Inflammatory macrophage (primary cell): ENCODE data around the gene FBXO21.
A peak's percentile ranks its signal among the peaks of the same experiment; 100 is the strongest.
"Not testable (repeated sequence)": the region's sequence is repeated elsewhere in the genome, so short reads cannot be mapped to it uniquely, and the experiment has no call there.

ENCODE experiments used
- DNase-seq, 2 donors: peaks; one replicate each; pipeline ENCODE4 v3.0.0-alpha.2; 2020 to 2022
- total RNA-seq, 18 experiments: gene quantifications; one replicate each; lab custom pipeline; 2026; ENCODE audit warnings: mixed read lengths in 6 of 18, inconsistent platforms in 2 of 18; lab: John Stamatoyannopoulos, UW

FBXO21 gene, protein sequence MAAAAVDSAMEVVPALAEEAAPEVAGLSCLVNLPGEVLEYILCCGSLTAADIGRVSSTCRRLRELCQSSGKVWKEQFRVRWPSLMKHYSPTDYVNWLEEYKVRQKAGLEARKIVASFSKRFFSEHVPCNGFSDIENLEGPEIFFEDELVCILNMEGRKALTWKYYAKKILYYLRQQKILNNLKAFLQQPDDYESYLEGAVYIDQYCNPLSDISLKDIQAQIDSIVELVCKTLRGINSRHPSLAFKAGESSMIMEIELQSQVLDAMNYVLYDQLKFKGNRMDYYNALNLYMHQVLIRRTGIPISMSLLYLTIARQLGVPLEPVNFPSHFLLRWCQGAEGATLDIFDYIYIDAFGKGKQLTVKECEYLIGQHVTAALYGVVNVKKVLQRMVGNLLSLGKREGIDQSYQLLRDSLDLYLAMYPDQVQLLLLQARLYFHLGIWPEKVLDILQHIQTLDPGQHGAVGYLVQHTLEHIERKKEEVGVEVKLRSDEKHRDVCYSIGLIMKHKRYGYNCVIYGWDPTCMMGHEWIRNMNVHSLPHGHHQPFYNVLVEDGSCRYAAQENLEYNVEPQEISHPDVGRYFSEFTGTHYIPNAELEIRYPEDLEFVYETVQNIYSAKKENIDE
- total RNA-seq: 9.9 to 42.8 (median 32.9) reads per million in 18 experiments

GRCh38 chr12:117190210-117190781 is at the start of gene FBXO21:
Gene FBXO21 (minus strand): TSS chr12:117190470. CDS start chr12:117190456, 14 bp downstream.
- peak; percentile 81 to 86 for DNase-seq

DNA sequence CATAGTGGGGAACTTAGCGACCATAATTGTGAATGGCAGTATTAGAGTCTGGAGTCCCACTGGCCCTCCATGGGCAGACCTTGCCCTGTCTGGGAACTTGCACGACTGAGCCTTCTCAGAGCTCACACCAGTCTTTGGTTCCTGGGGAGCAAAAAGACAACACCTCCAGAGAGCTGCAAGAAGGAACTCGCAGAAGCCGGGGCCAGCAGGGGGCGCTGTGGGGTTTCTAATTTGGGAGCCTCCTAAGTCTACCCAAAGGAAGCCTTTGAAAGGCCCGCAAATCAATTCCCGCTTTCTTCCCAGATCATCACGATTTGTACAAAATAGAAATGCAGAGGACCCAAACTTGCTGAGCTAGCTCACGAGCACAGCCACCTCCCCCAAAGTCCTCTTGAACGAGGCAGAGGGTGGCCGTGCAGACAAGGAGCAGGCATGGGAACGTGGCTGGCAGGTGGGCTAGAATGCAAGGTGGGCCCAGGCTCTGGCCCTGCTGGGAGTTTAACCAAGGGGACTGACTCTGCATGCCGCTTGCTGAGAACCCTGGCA is 46.3 kb upstream of the FBXO21 start:
- DNase-seq: peak; percentile 68 to 76

DNA sequence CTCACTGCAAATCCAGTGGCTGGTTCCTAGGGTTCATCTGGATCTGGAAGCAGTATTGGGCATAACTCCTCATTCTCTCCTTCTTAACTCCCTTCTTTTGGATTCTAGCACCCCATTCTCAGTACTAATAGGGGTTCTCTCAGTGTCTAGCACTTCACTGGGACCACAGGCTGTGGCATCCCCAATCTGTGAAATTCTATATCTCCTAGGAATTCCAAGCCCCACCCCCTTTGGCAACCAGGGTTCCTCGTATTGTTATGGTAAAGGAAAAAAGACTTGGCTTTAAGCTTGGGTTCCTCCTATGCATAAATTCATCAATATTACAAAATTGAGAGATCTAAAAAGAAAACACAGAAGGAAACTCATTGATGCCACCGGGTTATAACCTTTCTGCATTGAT is 45.0 kb upstream of the FBXO21 start:
- no peak for DNase-seq

DNA sequence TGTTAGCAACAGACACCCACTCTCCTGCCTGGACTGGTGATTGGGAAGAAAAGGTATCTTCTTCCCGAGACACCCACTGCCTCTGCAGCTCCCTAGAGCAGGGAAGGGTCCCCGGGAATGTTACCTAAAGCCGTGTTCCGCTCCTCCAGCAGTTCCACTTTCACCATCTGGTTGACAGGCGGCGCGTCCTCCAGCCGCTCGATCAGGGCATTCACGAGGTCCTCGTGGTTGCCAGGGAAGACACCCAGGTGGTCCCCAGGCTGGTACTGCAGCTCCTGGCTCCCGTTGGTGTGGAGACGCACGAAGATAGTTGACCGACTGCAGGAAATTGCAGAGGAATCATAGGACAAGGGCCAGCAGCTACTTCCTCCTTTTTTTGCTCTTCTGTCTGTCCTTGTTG is 44.2 kb upstream of the FBXO21 start:
- no peak for DNase-seq

DNA sequence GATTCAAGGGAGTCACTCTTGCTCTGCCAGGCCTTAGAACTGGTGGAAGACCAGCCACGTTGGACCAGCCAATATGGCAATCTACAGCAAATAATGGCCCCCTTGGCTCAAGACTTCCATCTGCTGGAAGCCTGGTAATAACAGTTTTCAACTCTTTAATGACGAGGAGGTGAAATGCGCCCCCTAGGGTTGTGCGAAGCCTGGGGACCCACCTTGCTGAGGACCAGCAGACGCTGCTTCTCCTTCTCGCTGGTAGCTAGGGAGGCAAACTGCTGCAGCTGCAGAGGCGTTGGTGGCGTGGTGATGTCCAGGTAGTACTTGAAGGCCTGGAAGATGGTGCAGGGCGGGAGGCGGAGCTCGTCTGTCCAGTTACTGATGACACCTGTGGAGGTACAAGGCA is 41.5 kb upstream of the FBXO21 start:
- no peak for DNase-seq

DNA sequence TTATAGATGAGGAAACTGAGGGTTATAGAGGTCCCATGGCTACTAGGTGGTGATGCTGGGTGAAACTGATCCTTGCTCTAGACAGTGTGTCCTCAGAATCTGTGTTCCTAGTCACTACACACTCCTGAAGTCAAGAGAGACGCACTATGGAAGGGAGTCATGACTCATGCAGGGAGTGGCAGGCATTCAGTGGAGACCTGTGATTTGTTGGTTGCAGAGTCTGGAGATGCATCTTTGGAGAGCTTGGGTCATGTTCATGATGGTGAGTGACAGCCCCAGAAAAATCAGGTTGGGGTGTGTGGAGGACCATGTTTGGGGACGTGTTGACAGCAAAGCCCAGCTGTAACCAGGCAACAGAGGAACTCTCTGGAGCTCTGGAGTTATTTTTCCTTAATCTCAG is 38.0 kb upstream of the FBXO21 start:
- no peak for DNase-seq

- DNase-seq: no peak
Observed at GRCh38 chr12:117227000-117227653, 36.9 kb upstream of the FBXO21 start.

DNA sequence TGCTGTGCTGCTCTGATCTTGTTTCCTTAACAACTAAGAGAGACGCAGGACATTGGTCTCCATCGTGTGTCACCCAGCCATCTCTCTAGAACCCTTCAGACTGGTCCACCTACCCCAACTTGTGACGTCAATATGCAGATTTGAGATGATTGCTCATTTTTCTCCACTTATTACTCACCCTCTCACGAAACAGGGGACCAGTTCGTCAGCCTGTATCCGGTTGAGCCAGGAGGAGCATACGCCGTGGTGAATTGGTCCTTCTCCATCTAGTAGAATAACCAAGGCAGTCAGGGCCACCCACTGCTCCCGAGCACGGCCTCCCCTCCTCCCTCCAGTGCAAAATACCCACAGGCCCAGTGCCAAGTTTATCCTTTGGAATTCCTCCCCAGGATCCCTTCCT is 36.2 kb upstream of the FBXO21 start:
- DNase-seq: no peak

GRCh38 chr12:117225179-117225578 is 34.9 kb upstream of the FBXO21 start:
- DNase-seq: no peak

- DNase-seq: not testable (repeated sequence)
Observed at GRCh38 chr12:117220947-117221346, 30.7 kb upstream of the FBXO21 start.

- no peak for DNase-seq
Observed at GRCh38 chr12:117218149-117218548, 27.9 kb upstream of the FBXO21 start.

DNA sequence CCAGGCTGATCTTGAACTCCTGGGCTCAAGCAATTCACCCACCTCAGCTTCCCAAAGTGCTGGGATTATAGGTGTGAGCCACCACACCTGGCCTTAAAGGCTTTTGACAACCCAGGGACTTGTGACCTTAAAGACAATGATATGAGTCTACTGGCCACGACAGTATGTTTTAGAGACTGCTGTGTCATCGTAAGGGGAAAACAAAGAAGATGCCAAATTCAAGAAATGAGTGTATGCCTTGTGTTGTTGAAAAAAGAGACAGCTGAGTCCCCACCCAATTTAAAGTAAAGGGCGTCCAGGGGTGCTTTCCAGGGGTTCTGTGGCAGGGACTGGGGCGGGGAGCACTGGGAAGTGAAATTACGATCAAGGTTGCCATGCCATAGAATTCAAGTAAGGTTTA is 26.4 kb upstream of the FBXO21 start:
- DNase-seq: no peak

- DNase-seq: no peak
Observed at GRCh38 chr12:117214797-117215196, 24.5 kb upstream of the FBXO21 start.

DNA sequence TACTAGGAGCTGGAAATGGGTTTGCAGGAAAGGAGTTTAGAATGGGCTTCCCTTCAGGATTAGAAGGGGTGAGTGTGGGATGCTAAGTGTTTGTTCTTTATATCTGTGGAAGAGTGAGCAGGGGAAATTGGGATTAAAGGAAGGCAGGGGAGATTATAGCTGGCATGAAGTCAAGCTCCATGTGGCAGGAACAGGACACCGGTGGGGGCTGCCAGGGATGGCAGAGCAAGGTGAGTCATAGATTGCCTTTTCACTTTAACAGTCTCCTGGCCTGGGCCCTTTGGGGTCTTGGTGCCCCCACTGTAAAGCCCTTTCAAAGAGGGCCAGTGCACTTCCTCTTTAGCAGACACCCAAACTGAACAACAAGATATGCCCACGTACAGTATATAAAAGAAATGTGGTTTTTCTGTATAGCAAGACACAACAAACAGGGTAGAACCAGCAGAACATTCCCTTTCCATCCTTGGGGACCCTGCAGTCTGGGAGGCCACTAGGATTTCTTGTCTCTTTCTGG is 23.1 kb upstream of the FBXO21 start:
- DNase-seq: no peak

DNA sequence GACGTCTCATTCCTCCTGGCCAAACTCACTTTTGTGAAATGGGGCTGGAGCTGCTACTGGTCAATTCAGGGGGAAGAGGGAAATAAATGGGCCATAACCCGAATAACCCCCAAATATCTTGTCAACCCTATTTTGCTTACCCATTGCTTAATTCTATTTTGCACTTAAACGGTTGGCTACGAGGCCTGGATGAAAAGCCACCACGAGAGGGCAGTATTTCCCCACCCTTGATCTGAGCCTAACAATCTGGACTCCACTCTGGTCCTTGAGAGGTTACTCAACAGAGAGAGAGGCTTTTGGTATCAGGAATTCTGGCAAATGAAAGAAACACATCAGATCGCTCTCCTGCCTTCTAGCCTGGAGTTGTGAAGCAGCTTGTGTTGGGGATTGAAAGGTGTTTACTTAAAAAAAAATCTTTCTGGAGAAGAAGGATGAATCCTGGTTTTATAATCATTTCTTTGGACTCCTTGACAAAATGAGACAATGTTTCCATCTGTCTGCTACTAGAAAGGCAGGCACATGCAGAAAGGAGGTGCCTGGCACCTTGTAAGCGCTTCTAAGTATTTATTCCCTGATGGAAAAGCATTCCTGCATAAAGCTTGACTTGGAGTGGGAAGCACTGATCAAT is 22.4 kb upstream of the FBXO21 start:
- peak; percentile 70 to 74 for DNase-seq

DNA sequence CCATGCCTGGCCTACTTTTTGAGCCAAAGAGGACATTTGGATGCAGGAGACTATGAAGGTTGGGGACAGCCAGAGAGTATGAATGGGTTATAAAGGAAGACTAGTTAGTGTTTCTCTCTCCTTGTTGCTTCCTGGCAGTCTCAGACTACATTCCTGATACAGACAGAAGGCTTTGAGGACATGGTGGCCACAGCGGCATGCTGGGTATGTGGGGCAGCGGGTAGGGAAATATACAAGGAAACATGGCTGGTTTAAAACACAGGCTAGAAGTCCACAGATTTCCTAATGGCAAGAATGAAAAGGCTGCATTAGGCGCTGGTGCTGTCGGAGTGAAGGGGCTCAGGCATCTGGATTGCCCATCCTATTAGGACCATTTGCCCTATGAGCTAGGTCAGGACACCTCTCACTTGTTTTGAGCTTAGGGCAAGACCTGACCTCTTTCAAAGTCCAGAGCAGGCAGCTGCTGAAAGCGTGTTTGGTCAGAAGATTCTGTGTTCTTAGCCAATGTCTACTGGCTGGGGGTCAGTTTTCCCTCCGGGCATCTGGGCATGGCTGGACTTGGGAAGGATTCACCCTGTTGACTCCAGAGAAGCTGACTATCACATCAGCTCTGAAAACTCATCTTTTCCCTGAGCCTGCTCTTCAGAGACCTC is 20.1 kb upstream of the FBXO21 start:
- DNase-seq: no peak

GRCh38 chr12:117209626-117210025 is 19.4 kb upstream of the FBXO21 start:
- no peak for DNase-seq

DNA sequence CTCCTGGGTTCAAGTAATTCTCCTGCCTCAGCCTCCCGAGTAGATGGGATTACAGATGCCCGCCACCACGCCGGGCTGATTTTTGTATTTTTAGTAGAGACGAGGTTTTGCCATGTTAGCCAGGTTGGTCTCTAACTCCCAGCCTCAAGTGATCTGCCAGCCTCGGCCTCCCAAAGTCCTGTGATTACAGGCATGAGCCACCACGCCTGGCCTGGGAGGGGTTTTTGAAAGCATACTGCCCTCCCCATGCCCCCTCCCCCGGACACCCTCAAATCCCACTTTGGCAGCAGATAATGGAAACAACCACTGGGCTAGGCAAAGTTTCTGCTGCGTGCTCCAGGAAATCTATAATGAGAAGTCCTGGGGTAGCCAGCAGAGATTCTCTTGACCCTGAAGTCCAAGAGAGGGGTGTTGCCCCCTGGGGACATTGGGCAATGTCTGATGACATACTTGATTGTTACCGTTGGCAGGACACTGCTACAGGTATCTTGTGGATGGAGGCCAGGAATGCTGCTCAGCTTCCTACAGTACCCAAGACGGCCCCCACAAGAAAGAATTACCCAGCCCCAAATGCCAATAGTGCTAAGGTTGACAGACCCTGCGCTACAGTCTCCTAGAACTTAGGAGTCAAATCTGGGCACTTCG is 18.7 kb upstream of the FBXO21 start:
- DNase-seq: no peak

DNA sequence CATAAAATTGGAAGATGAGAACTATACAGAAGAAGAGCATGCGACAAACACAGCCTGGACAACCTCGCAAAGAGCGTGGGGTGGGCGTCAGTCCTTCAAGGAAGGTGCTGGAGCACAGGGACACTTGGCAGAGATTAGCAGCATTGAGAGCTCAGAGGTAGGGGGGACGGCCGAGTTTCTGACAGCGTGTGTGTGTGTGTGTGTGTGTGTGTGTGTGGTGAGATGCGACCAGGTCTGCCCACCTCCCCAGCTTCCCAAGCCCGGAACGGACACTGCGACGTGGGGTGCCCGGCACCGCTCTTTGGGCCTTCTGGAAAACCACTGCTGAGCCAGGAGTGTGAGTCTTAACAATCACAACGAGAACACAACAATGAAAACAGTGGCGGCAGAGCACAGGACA is 17.9 kb upstream of the FBXO21 start:
- no peak for DNase-seq

GRCh38 chr12:117207675-117208074 is 17.4 kb upstream of the FBXO21 start:
- DNase-seq: no peak

- peak; percentile 9 to 22 for DNase-seq
Observed at GRCh38 chr12:117202556-117202955, 12.3 kb upstream of the FBXO21 start.
